GM11168 (cell line): ENCODE measurements around the gene USF3.

ENCODE experiments used
- in situ Hi-C: fragments of 300-500 bp; cut with MboI; formaldehyde crosslinking; loops from one replicate; pipeline ENCODE4 v1.12.0; 2022; ENCODE audit warnings: low sequenced_read_pairs; ENCODE audit not compliant: unreplicated experiment

Gene USF3, protein sequence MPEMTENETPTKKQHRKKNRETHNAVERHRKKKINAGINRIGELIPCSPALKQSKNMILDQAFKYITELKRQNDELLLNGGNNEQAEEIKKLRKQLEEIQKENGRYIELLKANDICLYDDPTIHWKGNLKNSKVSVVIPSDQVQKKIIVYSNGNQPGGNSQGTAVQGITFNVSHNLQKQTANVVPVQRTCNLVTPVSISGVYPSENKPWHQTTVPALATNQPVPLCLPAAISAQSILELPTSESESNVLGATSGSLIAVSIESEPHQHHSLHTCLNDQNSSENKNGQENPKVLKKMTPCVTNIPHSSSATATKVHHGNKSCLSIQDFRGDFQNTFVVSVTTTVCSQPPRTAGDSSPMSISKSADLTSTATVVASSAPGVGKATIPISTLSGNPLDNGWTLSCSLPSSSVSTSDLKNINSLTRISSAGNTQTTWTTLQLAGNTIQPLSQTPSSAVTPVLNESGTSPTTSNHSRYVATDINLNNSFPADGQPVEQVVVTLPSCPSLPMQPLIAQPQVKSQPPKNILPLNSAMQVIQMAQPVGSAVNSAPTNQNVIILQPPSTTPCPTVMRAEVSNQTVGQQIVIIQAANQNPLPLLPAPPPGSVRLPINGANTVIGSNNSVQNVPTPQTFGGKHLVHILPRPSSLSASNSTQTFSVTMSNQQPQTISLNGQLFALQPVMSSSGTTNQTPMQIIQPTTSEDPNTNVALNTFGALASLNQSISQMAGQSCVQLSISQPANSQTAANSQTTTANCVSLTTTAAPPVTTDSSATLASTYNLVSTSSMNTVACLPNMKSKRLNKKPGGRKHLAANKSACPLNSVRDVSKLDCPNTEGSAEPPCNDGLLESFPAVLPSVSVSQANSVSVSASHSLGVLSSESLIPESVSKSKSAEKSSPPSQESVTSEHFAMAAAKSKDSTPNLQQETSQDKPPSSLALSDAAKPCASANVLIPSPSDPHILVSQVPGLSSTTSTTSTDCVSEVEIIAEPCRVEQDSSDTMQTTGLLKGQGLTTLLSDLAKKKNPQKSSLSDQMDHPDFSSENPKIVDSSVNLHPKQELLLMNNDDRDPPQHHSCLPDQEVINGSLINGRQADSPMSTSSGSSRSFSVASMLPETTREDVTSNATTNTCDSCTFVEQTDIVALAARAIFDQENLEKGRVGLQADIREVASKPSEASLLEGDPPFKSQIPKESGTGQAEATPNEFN (N-terminal part only)

GRCh38 chr3:113695786-113696645, at the start of gene USF3:
Gene USF3, minus strand, starts transcription at chr3:113696642. Its CDS starts 21,764 bp downstream, at chr3:113674878.
- in situ Hi-C loops = no loop called here

DNA sequence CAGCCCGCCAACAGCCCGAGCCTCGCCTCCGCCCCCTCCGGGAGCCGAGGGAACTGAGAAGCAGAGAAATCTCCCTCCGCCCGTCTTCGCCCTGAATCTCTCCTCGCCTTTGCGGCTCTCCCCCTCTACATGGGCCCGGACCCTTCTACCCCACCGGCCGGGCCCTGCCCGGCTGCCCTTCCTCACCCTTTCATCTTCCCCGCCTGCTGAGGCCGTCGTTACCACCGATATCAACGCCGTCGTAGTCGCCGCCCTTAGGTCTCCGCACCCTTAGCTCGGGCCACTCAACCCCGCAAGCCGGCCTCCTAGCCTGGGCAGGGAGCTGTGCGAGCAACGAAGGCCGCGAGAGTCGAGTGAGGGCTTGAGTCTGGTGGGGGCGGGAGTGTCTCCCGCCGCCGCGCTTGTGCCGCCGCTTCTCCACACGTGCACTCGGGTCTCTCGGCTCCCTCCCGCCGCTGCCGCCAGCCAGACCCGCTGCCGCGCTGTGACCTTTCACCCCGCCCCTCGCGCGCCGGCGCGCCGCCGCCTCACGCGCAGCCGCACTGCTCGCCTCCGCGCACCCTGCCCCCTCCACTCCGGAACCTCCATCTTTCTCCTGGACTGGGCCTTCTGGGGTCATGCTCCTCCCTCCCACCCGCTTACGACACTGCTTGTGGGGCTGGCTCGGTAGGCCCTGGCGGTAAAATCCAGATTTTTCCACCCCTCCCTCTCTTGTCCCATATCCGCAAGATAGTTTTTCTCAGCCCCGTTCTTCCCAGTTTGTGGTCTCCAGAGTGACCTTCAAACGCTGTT, 49.5 kb upstream of the USF3 start, which contains the start of gene NAA50:
TSS of gene NAA50 (minus strand) at position 494 of the 792 bp plus-strand sequence. CDS start at position 194, 300 bp downstream.
- in situ Hi-C loops = no loop called here

GRCh38 chr3:113744941-113745755, 48.7 kb upstream of the USF3 start:
- in situ Hi-C loops = no loop called here

DNA sequence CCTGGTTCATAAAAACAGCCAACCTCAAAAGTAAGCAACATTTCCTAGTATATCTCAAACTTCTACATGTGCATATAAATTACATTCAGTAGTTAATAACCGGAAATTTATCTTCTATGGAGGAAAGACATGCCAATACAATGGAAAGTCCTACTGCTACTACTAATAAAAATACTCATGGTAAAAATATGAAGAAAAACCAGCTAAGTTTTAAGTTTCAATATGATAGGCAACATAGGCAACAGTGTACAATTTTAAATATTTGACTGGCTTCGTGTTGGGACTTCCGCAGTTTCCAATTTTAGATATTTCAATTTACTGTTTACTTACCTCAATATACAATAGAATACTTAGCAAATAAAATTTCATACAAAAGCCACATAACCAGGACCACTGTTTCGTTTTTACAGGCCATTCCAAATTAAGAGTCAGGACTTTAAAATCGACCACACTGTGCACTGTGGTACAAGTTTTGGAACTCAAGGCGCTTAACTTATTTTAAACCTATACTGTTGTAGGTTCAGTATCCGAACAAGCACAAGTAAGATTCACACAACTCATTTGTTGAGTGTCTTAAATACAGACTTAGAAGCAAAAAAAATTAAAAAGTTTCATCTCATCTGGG, 46.7 kb upstream of the USF3 start:
- in situ Hi-C loops = no loop called here

- in situ Hi-C loops = no loop called here
Observed at GRCh38 chr3:113741620-113742019, 45.2 kb upstream of the USF3 start.

- in situ Hi-C loops = no loop called here
Observed at GRCh38 chr3:113741086-113741485, 44.6 kb upstream of the USF3 start.

GRCh38 chr3:113736548-113737089, 40.2 kb upstream of the USF3 start:
- in situ Hi-C loops = loop anchor here (5.0 kb wide), 1 partner anchor 176 kb away; no protein-coding TSS in a partner anchor

- in situ Hi-C loops = no loop called here
Observed at GRCh38 chr3:113731694-113732093, 35.3 kb upstream of the USF3 start.

DNA sequence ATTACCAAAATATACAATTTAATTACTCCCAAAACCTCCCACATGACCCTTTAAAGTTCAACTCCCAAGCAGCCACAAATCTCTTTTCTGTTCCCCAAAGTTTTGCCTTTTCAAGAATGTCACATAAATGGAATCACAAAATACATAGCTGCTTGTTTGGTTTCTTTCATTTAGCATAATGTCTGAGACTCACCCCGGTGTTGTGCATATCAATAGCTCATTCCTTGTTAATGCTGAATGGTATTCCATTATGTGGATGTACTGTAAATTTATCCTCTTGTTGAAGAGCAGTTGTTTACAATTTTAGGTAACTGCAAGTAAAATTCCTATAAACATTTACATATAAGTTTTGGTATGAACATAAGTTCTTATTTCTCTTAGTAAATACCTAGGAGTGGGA, 34.1 kb upstream of the USF3 start:
- in situ Hi-C loops = no loop called here

GRCh38 chr3:113728661-113729060, 32.2 kb upstream of the USF3 start:
- in situ Hi-C loops = no loop called here

DNA sequence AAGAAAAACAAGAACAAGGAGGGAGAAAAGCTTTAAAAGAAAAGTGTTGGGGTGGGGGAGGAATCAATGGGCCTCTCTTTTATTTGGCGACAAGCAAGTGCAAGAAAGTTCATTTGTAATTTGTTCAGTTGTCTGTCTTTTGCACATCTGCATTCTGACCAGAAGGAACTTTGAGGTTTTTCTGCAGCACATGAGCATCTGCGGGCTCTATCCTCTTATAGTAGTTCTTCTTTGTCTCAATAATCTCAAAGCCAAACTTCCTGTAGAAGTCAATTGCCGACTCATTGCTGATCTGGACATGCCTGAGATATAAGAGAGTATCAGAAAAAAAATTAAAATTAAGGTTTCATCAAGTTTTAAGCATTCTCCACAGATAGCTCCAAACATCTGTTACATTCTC, 25.2 kb upstream of the USF3 start:
- in situ Hi-C loops = no loop called here

DNA sequence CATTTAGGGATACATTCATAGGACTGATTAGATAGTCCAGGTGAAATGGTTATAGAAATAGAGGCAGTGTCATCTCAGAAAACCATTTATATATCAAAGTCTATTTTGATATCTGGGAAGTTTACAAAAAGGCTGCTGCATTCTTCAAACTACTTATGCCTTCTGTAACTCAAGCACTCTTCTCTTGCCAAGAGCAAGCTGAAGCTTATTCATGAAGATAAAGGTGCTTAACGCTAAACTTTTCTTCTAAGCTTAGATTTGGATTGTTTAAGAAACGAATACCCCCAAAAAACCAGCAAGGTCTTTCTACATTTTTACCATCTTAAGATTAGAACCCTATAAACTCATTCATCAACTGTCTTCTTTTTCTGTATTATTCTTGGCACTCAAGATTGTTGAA, 23.3 kb upstream of the USF3 start:
- in situ Hi-C loops = no loop called here

- in situ Hi-C loops = no loop called here
Observed at GRCh38 chr3:113719294-113719693, 22.9 kb upstream of the USF3 start.

- in situ Hi-C loops = no loop called here
Observed at GRCh38 chr3:113717818-113718217, 21.4 kb upstream of the USF3 start.

GRCh38 chr3:113717308-113717707, 20.9 kb upstream of the USF3 start:
- in situ Hi-C loops = no loop called here

DNA sequence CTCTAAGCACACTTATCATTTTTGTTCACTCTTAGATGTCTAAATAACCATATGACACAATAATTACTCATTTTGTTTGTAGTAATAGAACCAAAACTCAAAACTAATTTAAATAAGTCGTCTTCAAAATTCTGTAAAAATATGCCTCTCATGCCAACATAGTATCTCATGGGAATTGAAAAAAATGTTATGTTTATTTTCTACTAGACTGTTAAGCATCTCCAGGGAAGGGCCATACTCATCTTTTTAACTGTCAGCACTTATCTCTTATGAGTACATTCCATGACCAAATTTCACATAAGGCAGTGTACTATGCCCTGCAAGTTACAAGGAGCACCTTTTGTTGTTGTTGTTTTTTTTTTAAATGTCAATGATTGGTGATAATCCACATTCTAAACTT, 18.3 kb upstream of the USF3 start:
- in situ Hi-C loops = no loop called here

GRCh38 chr3:113712129-113712528, 15.7 kb upstream of the USF3 start:
- in situ Hi-C loops = no loop called here
